Mesenchymal stem cell (in vitro differentiated cells and primary cell): ENCODE results near the gene FAM110A. TPM values are rescaled to one million over a fixed set of nuclear protein-coding genes. Genes with fewer than 3 reads are reported as not detected.

Source experiments
- DNase-seq: peaks from one replicate; pipeline ENCODE4 v3.0.0-alpha.2; 2013
- H2AFZ ChIP-seq: one replicate; pipeline ENCODE4 v1.6.1; 2013; ENCODE audit warnings: low read depth, mild to moderate bottlenecking, control low read depth, inconsistent platforms, low read length, moderate library complexity
- H2AK5ac ChIP-seq: 2 replicates; pipeline ENCODE4 v1.6.1; 2013; ENCODE audit warnings: low read length, moderate library complexity, mild to moderate bottlenecking, inconsistent platforms; ENCODE audit not compliant: severe bottlenecking
- H2BK120ac ChIP-seq: one replicate; pipeline ENCODE4 v1.6.1; 2013; ENCODE audit warnings: low read depth, mild to moderate bottlenecking, inconsistent platforms, low read length, moderate library complexity
- H2BK12ac ChIP-seq, 2 experiments: one replicate each; pipeline ENCODE4 v1.6.1; 2013; ENCODE audit warnings: inconsistent platforms in 2 of 2, low read length in 2 of 2, mild to moderate bottlenecking in 2 of 2, moderate library complexity in 2 of 2, control low read depth in 1 of 2
- H2BK15ac ChIP-seq: one replicate; pipeline ENCODE4 v1.6.1; 2013; ENCODE audit warnings: mild to moderate bottlenecking, low read depth, inconsistent platforms; ENCODE audit not compliant: poor library complexity, severe bottlenecking
- H2BK5ac ChIP-seq: 2 replicates; pipeline ENCODE4 v1.6.1; 2013; ENCODE audit warnings: low read depth, mild to moderate bottlenecking, low read length, control low read depth, inconsistent platforms; ENCODE audit not compliant: poor library complexity, severe bottlenecking
- H3K14ac ChIP-seq, 2 experiments: one replicate each; pipeline ENCODE4 v1.6.1; 2013; ENCODE audit warnings: inconsistent platforms in 2 of 2, low read length in 2 of 2, control low read depth in 1 of 2, mild to moderate bottlenecking in 1 of 2, moderate library complexity in 1 of 2
- H3K18ac ChIP-seq, 2 experiments: one replicate each; pipeline ENCODE4 v1.6.1; 2013; ENCODE audit warnings: inconsistent platforms in 2 of 2, low read length in 2 of 2, control low read depth in 1 of 2, low read depth in 1 of 2, mild to moderate bottlenecking in 1 of 2
- H3K23ac ChIP-seq, 2 experiments: one replicate each; pipeline ENCODE4 v1.6.1; 2013; ENCODE audit warnings: inconsistent platforms in 2 of 2, low read length in 2 of 2, mild to moderate bottlenecking in 2 of 2, moderate library complexity in 2 of 2, control low read depth in 1 of 2
- H3K27ac ChIP-seq: 2 replicates; pipeline ENCODE4 v1.5.1; 2013; ENCODE audit warnings: mild to moderate bottlenecking, moderate library complexity, low read length, control low read depth, inconsistent platforms; ENCODE audit not compliant: poor library complexity, severe bottlenecking
- H3K27me3 ChIP-seq, 2 experiments: 2 replicates each; pipeline versions ENCODE4 v1.6.1 to v1.7.0; 2013; ENCODE audit warnings: low read length in 2 of 2, mild to moderate bottlenecking in 2 of 2, moderate library complexity in 2 of 2, control low read depth in 1 of 2, inconsistent platforms in 1 of 2; ENCODE audit not compliant: control insufficient read depth in 1 of 2, insufficient read depth in 1 of 2
- H3K36me3 ChIP-seq, 2 experiments: 2 replicates each; pipeline versions ENCODE4 v1.6.1 to v1.7.0; 2013; ENCODE audit warnings: low read length in 2 of 2, control low read depth in 1 of 2, inconsistent platforms in 1 of 2, low read depth in 1 of 2, mild to moderate bottlenecking in 1 of 2; ENCODE audit not compliant: insufficient read depth in 2 of 2, control insufficient read depth in 1 of 2
- H3K4ac ChIP-seq, 2 experiments: one replicate each; pipeline ENCODE4 v1.6.1; 2013; ENCODE audit warnings: inconsistent platforms in 2 of 2, low read length in 2 of 2, mild to moderate bottlenecking in 2 of 2, moderate library complexity in 2 of 2, control low read depth in 1 of 2, low read depth in 1 of 2
- H3K4me1 ChIP-seq: 2 replicates; pipeline ENCODE4 v1.6.1; 2013; ENCODE audit warnings: low read depth, low read length, control low read depth; ENCODE audit not compliant: control insufficient read depth, insufficient read depth
- H3K4me2 ChIP-seq: 2 replicates; pipeline ENCODE4 v1.6.1; 2013; ENCODE audit warnings: low read length, mild to moderate bottlenecking, inconsistent platforms; ENCODE audit not compliant: poor library complexity, severe bottlenecking
- H3K4me3 ChIP-seq, 2 experiments: 2 replicates each; pipeline versions ENCODE4 v1.5.1 to v1.7.0; 2013; ENCODE audit warnings: low read length in 2 of 2, mild to moderate bottlenecking in 2 of 2, control low read depth in 1 of 2, low read depth in 1 of 2; ENCODE audit not compliant: insufficient read depth in 1 of 2
- H3K79me1 ChIP-seq: replicated peaks from 2 replicates; pipeline ENCODE4 v1.6.1; 2013; ENCODE audit warnings: mild to moderate bottlenecking, control low read depth, low read length, inconsistent platforms; ENCODE audit not compliant: poor library complexity, severe bottlenecking
- H3K9ac ChIP-seq: 2 replicates; pipeline ENCODE4 v1.7.0; 2013; ENCODE audit warnings: mild to moderate bottlenecking, low read length, moderate library complexity
- H3K9me3 ChIP-seq: 2 replicates; pipeline ENCODE4 v1.7.0; 2013; ENCODE audit warnings: mild to moderate bottlenecking, low read length; ENCODE audit not compliant: control insufficient read depth
- H4K8ac ChIP-seq: one replicate; pipeline ENCODE4 v1.6.1; 2013; ENCODE audit warnings: inconsistent platforms, mild to moderate bottlenecking, low read length, moderate library complexity
- H4K91ac ChIP-seq: one replicate; pipeline ENCODE4 v1.6.1; 2013; ENCODE audit warnings: mild to moderate bottlenecking, low read length, inconsistent platforms
- WGBS: methylation state at CpG from one replicate; pipeline ENCODE4 v1.1.7; 2013; ENCODE audit warnings: mixed read lengths; 5-methylcytosine and 5-hydroxymethylcytosine counted together
- polyA plus RNA-seq, 2 experiments: library from polyadenylated mRNA; stranded (reverse); fragments of 200-250 nt; gene quantifications; one replicate each; pipeline ENCODE4 v1.2.3, GENCODE V29; 2013

Gene FAM110A
- polyA plus RNA-seq (2013, experiment 1 of 2), result 2.1 TPM
- 2.0 TPM for polyA plus RNA-seq (2013, experiment 2 of 2)

GRCh38 chr20:833450-834150 lies at the start of gene FAM110A:
FAM110A (plus strand) TSS chr20:833715; CDS start chr20:844805, 11,090 bp downstream.
- no peaks in the 10 kb centered on the region for H3K9me3 ChIP-seq
- 1% methylated on average over 60 of the region's 64 CpGs for WGBS
- H3K9ac ChIP-seq, result peak within 1 kb of the TSS; percentile 93
- H2BK5ac ChIP-seq, result peak within 1 kb of the TSS; percentile 89
- peak within 1 kb of the TSS; percentile 80 to 89 for H3K4me3 ChIP-seq
- H4K91ac ChIP-seq, result peak within 1 kb of the TSS; percentile 98
- H2BK12ac ChIP-seq, result peak within 1 kb of the TSS; percentile 45 to 73
- H3K27ac ChIP-seq, result peak within 1 kb of the TSS; percentile 31
- peak within 1 kb of the TSS; percentile 38 to 40 for H3K23ac ChIP-seq
- H3K27me3 ChIP-seq, result no peaks in the 10 kb centered on the region
- H2AFZ ChIP-seq, result peak within 1 kb of the TSS; percentile 72
- DNase-seq, result peak; percentile 96
- peak within 1 kb of the TSS; percentile 94 to 98 for H3K18ac ChIP-seq
- H2BK15ac ChIP-seq, result peak within 1 kb of the TSS; percentile 95
- peak within 1 kb of the TSS in 1 of 2 experiments; percentile 92 for H3K4ac ChIP-seq
- no peaks in the 10 kb centered on the region for H3K36me3 ChIP-seq
- H3K4me2 ChIP-seq, result peak within 1 kb of the TSS; percentile 90
- peaks cover 19% of the 10 kb centered on the region for H3K79me1 ChIP-seq
- no peak within 1 kb of the TSS for H2AK5ac ChIP-seq
- peaks cover 6% of the 10 kb centered on the region for H3K4me1 ChIP-seq
- peak within 1 kb of the TSS; percentile 98 for H4K8ac ChIP-seq
- peak within 1 kb of the TSS; percentile 99 for H2BK120ac ChIP-seq
- peak within 1 kb of the TSS; percentile 67 to 80 for H3K14ac ChIP-seq

GRCh38 chr20:787825-788224 lies 45.7 kb upstream of the FAM110A start:
- Histone ChIP-seq H3K27me3 (peaks cover 0 to 4% of the 10 kb centered on the region in 2 experiments), H3K79me1 (no peaks in the 10 kb centered on the region)
- WGBS, result 13% methylated on average over 1 of the region's 1 CpG

GRCh38 chr20:791056-791455 lies 42.5 kb upstream of the FAM110A start:
- Histone ChIP-seq H3K18ac (no peak overlapping the region), H4K91ac (no peak overlapping the region), H2BK5ac (no peak overlapping the region), H3K14ac (no peak overlapping the region), H2BK15ac (no peak overlapping the region), H3K4ac (no peak overlapping the region), H3K23ac (no peak overlapping the region), H3K4me1 (no peaks in the 10 kb centered on the region), H3K27ac (no peak overlapping the region), H3K79me1 (no peaks in the 10 kb centered on the region), H3K9ac (no peak overlapping the region), H2AK5ac (no peak overlapping the region), H2AFZ (no peak overlapping the region), H4K8ac (no peak overlapping the region), H2BK120ac (no peak overlapping the region), H3K4me2 (no peak overlapping the region), H3K9me3 (peaks cover under 1% of the 10 kb centered on the region), H3K27me3 (peaks cover 0 to 2% of the 10 kb centered on the region in 2 experiments), H3K36me3 (no peaks in the 10 kb centered on the region), H2BK12ac (no peak overlapping the region), H3K4me3 (no peak overlapping the region)
- WGBS, result 91% methylated on average over 2 of the region's 2 CpGs
- no peak for DNase-seq

More at GRCh38 chr20:787825-788224, 45.7 kb upstream of the FAM110A start:
- Histone ChIP-seq H2BK120ac (no peak overlapping the region), H3K27ac (no peak overlapping the region), H2BK12ac (no peak overlapping the region), H3K9ac (no peak overlapping the region), H2BK15ac (no peak overlapping the region), H3K23ac (no peak overlapping the region), H3K4me1 (no peaks in the 10 kb centered on the region), H3K4me3 (no peak overlapping the region), H3K36me3 (no peaks in the 10 kb centered on the region), H2AFZ (no peak overlapping the region), H3K14ac (no peak overlapping the region), H3K9me3 (peaks cover 23% of the 10 kb centered on the region), H2AK5ac (no peak overlapping the region), H3K18ac (no peak overlapping the region), H3K4me2 (no peak overlapping the region), H3K4ac (no peak overlapping the region), H4K91ac (no peak overlapping the region), H4K8ac (no peak overlapping the region), H2BK5ac (no peak overlapping the region)
- DNase-seq, result no peak

DNA sequence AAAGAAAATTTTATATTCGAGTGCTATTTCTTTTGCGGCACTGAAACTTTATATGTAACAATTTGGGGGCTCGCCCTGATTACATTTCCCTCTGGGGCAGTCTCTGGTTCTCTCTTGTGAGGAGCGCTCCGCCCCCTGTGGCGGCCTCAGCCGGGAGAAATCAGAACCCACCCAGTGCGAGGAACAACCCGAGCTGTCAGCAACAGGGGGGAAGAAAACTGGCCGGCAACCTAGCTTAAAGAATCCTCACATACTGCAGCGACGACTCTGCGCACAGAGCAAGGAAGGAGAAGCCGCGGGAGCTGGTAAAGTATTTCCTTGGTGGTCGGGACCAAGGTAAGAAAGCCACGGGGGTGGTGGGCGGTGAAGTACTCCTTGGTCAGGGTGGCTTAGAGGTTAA lies 41.3 kb upstream of the FAM110A start:
- H4K8ac ChIP-seq, result no peak overlapping the region
- no peak overlapping the region for H3K14ac ChIP-seq
- no peak overlapping the region for H2AK5ac ChIP-seq
- no peak overlapping the region for H4K91ac ChIP-seq
- H3K4me2 ChIP-seq, result no peak overlapping the region
- no peak overlapping the region for H3K9ac ChIP-seq
- no peak overlapping the region for H3K27ac ChIP-seq
- H3K18ac ChIP-seq, result no peak overlapping the region
- H3K79me1 ChIP-seq, result no peaks in the 10 kb centered on the region
- H3K4me1 ChIP-seq, result no peaks in the 10 kb centered on the region
- no peaks in the 10 kb centered on the region for H3K27me3 ChIP-seq
- H3K4me3 ChIP-seq, result no peak overlapping the region
- H3K9me3 ChIP-seq, result no peaks in the 10 kb centered on the region
- no peak overlapping the region for H2BK120ac ChIP-seq
- no peaks in the 10 kb centered on the region for H3K36me3 ChIP-seq
- H2BK5ac ChIP-seq, result no peak overlapping the region
- no peak overlapping the region for H3K23ac ChIP-seq
- no peak for DNase-seq
- H2BK15ac ChIP-seq, result no peak overlapping the region
- 85% methylated on average over 17 of the region's 18 CpGs for WGBS
- no peak overlapping the region for H3K4ac ChIP-seq
- no peak overlapping the region for H2BK12ac ChIP-seq
- H2AFZ ChIP-seq, result no peak overlapping the region
